Skeletal muscle cell (primary cell): Measurements from ENCODE around the gene COL27A1.

Source experiments
- DNase-seq: peaks from one replicate; pipeline ENCODE4 v3.0.0-alpha.2; 2010; ENCODE audit warnings: low read depth
- H3K4me3 ChIP-seq: 2 replicates; pipeline ENCODE4 v1.5.1; 2011; ENCODE audit warnings: low read depth, mild to moderate bottlenecking, control low read depth, low read length, moderate library complexity

Gene COL27A1

DNA sequence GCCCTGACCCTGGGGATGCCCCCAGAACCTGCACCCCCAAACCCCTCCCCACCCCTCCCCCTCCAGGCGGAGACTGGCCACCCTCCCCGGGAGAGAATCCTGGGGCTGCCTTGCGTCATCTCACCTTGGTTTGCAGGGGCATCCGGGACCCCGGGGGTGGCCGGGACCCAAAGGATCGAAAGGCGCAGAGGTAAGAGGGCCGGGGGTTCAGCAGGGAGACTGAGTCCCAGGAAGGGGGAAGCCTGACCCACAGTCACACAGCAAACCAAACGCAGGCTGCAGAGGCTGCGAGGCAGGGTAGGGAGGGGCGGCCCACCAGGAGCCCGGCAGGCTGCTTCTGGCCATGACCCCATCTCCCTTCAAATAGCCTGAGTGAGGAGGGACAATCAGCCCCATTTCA, 133.8 kb downstream of the COL27A1 start:
- no peak for DNase-seq
- H3K4me3 ChIP-seq, result no peak overlapping the region

GRCh38 chr9:114289571-114290481, 134.5 kb downstream of the COL27A1 start:
- DNase-seq, result no peak
- no peak overlapping the region for H3K4me3 ChIP-seq

- H3K4me3 ChIP-seq, result no peak overlapping the region
- DNase-seq, result no peak
These were observed 135.2 kb downstream of the COL27A1 start for GRCh38 chr9:114290561-114290986.

- DNase-seq, result no peak
- no peak overlapping the region for H3K4me3 ChIP-seq
These were observed 135.7 kb downstream of the COL27A1 start for GRCh38 chr9:114291064-114291474.

DNA sequence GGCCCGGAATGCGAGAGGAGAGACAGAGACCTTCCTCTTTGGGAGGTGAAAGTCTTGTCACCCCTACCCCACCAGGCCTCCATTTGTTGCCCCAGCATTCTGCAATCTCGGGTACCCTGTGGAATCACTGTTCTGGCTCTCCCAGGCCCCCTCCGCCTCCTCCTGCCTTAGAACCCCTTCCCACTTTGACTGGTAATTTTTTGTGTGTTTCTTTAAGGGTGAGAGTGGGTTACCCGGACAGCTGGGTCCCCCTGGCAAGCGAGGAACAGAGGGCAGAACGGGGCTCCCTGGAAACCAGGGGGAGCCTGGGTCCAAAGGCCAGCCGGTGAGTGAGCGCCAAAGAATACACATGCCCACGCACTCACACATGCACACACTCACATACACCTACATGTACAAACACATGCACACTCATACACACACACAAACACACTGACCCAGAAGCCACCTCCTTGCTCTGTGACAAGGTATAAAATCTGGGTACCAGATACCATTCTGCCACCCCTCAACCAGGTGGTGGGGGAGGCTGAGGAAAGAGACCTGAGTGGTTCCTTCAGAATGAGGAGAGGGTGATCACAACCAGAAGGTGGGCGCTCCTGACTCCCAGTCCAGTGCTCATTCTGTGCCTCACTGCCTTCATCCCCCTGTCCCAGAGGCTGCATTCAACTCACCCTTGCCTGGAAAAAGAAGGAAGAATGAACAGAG, 136.7 kb downstream of the COL27A1 start:
- DNase-seq, result no peak

GRCh38 chr9:114294664-114295063, 139.3 kb downstream of the COL27A1 start:
- no peak for DNase-seq
- H3K4me3 ChIP-seq, result no peak overlapping the region

More for the DNA sequence above, 136.7 kb downstream of the COL27A1 start:
- H3K4me3 ChIP-seq, result no peak overlapping the region

- DNase-seq, result no peak
- no peak overlapping the region for H3K4me3 ChIP-seq
These were observed 141.0 kb downstream of the COL27A1 start for GRCh38 chr9:114296338-114296737.

- DNase-seq, result no peak
These were observed 144.2 kb downstream of the COL27A1 start for GRCh38 chr9:114299286-114300152.

DNA sequence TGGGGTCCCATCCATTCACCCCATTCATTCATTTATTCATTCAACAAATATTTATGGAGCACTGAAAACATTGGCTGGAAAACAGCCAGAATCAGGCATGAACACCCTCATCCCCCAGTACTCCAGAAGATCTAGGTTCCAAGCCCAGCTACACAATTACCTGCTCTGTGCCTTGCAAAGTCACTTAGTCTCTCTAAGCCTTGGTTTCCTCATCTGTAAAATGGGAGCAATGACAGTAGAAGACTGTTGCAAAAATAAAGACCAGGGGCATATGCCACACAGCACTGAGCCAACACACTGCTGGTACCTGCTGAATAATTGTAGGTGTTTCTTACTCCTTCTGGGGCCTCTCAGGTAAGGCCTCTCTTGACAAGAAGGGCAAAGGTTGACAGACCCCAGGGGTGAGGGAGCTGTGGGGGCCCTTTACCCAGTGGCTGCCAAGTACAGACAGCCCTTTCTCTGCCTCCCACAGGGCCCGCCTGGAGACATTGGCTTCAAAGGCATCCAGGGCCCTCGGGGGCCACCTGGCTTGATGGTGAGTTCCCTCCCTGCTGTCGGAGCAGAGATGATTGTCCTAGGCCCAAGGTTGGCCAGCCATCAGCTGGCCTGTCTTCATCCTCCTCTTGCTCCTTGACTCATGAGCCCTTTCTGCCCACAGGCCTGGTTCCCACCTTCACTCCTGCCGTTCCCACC, 145.0 kb downstream of the COL27A1 start:
- no peak overlapping the region for H3K4me3 ChIP-seq
- DNase-seq, result no peak

More at GRCh38 chr9:114299286-114300152, 144.2 kb downstream of the COL27A1 start:
- no peak overlapping the region for H3K4me3 ChIP-seq

DNA sequence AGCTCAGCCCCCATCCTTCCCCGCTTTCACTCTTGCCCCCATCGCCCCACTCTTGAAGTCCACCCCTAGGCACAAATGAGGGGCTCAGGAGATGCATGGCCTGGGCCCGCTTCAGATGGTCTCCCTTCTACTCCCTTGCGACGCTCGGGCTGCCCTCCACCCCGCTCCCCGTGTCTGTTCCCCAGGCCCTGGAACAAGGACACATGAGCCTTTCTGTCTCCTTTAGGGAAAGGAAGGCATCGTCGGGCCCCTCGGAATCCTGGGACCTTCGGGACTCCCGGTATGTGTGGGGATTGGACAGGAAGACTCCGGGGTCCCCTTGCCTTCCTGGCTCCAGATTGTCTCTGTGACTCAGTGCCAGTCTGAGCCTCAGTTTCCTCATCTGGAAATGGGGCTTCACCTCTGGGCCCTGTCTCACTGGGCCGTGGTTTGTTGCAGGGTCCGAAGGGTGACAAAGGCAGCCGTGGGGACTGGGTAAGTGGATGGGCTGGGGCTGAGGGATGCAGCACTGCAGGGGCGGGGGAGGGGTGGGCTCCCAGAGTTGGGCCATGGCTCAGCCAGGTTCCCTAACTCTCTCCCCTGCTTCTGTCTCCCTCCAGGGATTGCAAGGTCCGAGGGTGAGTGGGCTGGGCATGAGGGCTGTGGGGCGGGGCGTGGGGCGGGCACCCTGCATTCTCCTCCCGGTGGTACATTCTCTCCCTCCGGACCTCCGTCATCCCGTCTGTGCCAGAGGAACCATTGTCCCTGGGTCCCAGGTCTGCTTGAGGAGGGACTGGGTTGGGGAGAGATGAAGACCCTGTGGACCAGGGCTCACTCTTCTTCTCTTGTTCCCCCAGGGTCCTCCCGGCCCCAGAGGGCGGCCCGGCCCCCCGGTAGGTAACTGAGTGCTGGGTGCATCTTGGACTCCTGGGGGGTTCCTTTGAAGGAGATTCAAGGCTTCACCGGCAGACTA, 145.8 kb downstream of the COL27A1 start:
- no peak for DNase-seq
- no peak overlapping the region for H3K4me3 ChIP-seq

- DNase-seq, result no peak
These were observed 146.6 kb downstream of the COL27A1 start for GRCh38 chr9:114301798-114302565.

GRCh38 chr9:114302727-114303126, 147.4 kb downstream of the COL27A1 start:
- H3K4me3 ChIP-seq, result no peak overlapping the region
- no peak for DNase-seq

More at GRCh38 chr9:114301798-114302565, 146.6 kb downstream of the COL27A1 start:
- no peak overlapping the region for H3K4me3 ChIP-seq

DNA sequence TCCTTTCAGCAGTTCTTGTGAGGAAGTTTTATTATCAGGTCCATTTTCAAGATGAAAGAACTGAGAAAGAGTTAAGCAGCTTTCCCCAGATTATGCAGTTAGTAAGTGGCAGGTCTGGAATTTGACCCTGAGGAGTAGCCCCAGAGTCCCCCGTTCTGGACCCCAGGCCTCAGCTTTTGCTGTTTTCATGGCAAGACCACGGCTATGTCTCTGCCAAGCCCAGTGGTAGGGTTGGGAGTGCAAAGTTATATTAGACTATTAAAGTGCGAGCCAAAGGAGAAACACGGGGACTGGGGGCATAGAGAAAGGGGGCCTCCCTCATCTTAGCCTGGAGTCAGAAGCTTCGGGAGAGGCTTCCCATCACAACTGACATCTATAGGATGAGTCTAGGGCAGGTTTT, 148.2 kb downstream of the COL27A1 start:
- DNase-seq, result no peak
- no peak overlapping the region for H3K4me3 ChIP-seq

DNA sequence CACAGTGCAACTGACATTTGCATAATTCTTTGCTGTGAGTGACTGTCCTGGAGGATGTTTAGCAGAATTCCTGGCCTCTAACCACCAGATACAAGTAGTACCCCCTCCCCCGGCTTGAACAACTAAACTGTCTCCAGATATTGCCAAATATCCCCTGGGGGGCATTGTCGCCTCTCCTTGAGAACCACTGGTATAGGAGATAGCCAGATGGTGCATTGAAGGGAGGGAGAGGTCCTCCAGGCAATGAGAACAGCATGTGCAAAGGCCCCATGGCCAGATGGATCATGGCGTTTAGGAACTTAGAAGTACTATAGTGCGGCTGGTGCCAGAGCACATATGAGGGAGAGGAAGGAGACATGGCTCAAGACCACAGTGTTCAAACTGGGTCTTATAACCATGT, 148.6 kb downstream of the COL27A1 start:
- DNase-seq, result no peak
- no peak overlapping the region for H3K4me3 ChIP-seq

GRCh38 chr9:114304416-114305188, 149.3 kb downstream of the COL27A1 start:
- DNase-seq, result no peak

GRCh38 chr9:114307899-114308267, 152.5 kb downstream of the COL27A1 start:
- peak; percentile 10 for DNase-seq

More at GRCh38 chr9:114304416-114305188, 149.3 kb downstream of the COL27A1 start:
- H3K4me3 ChIP-seq, result no peak overlapping the region

More at GRCh38 chr9:114307899-114308267, 152.5 kb downstream of the COL27A1 start:
- H3K4me3 ChIP-seq, result no peak overlapping the region
